GM06990 (cell line): ENCODE data around the gene RAB31.

Source experiments
- DNase-seq: peaks from one replicate; pipeline ENCODE4 v3.0.0-alpha.2; 2011; ENCODE audit not compliant: insufficient read length; ENCODE audit errors: extremely low read depth
- H3K27me3 ChIP-seq: replicated peaks from 2 replicates; pipeline ENCODE4 v1.6.0; 2011; ENCODE audit warnings: low read length; ENCODE audit not compliant: control insufficient read depth, insufficient read depth
- H3K36me3 ChIP-seq: 2 replicates; pipeline ENCODE4 v1.5.1; 2011; ENCODE audit warnings: low read length; ENCODE audit not compliant: control insufficient read depth, insufficient read depth
- H3K4me3 ChIP-seq: replicated peaks from 2 replicates; pipeline ENCODE4 v1.5.1; 2011; ENCODE audit warnings: low read depth, mild to moderate bottlenecking, control low read depth, low read length
- CTCF ChIP-seq: IDR thresholded peaks from 2 replicates; pipeline ENCODE4 v1.5.1; 2011; ENCODE audit warnings: low read length, control low read depth, mild to moderate bottlenecking, inconsistent platforms; ENCODE audit not compliant: insufficient read depth, poor library complexity, severe bottlenecking

The RAB31 gene

GRCh38 chr18:9681217-9681616, 26.9 kb upstream of the RAB31 start:
- no peak for DNase-seq
- no peak for TF ChIP-seq CTCF
- H3K36me3 ChIP-seq, result no peaks in the 10 kb centered on the region
- H3K4me3 ChIP-seq, result no peak overlapping the region
- H3K27me3 ChIP-seq, result no peaks in the 10 kb centered on the region

GRCh38 chr18:9682572-9682971, 25.5 kb upstream of the RAB31 start:
- no peak for TF ChIP-seq CTCF
- DNase-seq, result no peak
- H3K4me3 ChIP-seq, result no peak overlapping the region
- no peaks in the 10 kb centered on the region for H3K27me3 ChIP-seq
- no peaks in the 10 kb centered on the region for H3K36me3 ChIP-seq

GRCh38 chr18:9683418-9684396, 24.4 kb upstream of the RAB31 start:
- no peaks in the 10 kb centered on the region for H3K36me3 ChIP-seq
- no peak for TF ChIP-seq CTCF
- DNase-seq, result no peak
- H3K27me3 ChIP-seq, result no peaks in the 10 kb centered on the region
- H3K4me3 ChIP-seq, result no peak overlapping the region

GRCh38 chr18:9684881-9685614, 23.1 kb upstream of the RAB31 start:
- Histone ChIP-seq H3K4me3 (no peak overlapping the region), H3K36me3 (no peaks in the 10 kb centered on the region), H3K27me3 (no peaks in the 10 kb centered on the region)
- TF ChIP-seq CTCF, result no peak
- no peak for DNase-seq

GRCh38 chr18:9685615-9685890, 22.5 kb upstream of the RAB31 start:
- Histone ChIP-seq H3K4me3 (no peak overlapping the region), H3K36me3 (no peaks in the 10 kb centered on the region), H3K27me3 (no peaks in the 10 kb centered on the region)
- DNase-seq, result no peak
- no peak for TF ChIP-seq CTCF
